HG03159 (cell line): Measurements from ENCODE around the gene ZNF618.
"Not testable (repeated sequence)": the region's sequence is repeated elsewhere in the genome, so short reads cannot be mapped to it uniquely, and the experiment has no call there.

ENCODE experiments used
- ATAC-seq: cut with Tn5 transposase; IDR thresholded peaks from one replicate; pipeline ENCODE4 v1.9.1; 2021; ENCODE audit warnings: mild to moderate bottlenecking, moderate library complexity; ENCODE audit not compliant: unreplicated experiment

Gene ZNF618

DNA sequence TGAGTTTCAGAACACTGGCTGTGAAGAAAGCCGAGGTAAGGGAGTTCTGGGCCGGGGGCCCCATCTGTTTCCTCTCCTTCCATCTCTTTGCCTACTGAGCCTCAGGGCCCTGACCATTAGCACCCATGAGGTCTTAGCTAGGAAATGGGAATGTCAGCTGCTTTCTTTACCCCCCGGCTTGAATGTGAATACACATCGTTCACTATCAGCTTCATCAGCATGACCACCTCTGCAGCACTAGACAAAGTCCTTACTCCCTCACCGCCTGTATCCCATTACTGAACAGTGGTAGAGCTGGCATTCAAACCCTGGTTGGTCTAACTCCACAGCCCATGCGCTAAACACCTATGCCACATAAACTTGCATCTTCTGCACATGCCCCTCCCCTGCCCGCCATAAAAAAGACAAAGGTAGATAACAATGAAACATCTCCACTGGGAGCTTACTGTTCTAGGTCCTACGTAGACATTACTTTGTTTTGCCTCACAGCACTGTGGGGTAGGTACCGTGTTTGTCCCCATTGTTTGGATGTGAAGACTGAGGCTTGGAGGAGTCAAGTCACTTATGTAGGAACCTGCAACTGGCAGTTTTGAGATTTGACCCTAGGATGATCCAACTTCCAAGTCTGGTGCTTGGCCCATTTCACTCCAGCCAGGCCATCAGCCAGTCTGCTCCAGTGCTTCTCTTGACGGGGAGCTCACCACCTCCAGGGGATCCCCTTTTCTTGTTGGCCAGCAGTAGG lies 108.7 kb downstream of the ZNF618 start:
- no peak for ATAC-seq

DNA sequence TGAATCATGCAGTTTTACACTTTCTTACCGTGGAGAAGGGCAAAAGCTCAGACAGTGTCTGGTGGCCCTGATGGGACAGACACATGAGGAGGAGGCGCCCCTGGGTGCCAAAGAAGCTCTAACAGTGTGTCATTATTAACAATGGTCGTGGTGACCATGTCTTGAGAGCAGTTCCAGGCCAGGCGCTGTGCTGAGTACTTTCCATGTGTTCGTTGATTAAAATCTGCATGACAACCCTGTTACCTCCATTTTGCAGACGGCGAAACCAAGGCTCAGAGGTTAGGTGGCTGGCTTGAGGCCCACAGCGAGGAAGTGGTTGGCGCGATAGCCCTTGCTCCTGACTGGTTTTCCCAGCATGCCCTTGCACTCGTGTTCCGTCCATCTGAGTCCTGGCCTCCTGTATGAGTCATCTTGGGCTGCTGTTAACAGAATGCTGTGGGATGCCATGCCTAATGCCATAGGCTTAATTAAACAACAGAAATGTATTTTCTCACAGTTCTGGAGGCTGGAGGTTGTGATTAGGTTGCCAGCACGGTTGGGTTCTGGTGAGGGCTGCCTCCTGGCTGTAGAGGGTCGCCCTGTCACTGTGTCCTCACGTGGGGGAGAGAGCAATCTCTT lies 110.0 kb downstream of the ZNF618 start:
- no peak for ATAC-seq

DNA sequence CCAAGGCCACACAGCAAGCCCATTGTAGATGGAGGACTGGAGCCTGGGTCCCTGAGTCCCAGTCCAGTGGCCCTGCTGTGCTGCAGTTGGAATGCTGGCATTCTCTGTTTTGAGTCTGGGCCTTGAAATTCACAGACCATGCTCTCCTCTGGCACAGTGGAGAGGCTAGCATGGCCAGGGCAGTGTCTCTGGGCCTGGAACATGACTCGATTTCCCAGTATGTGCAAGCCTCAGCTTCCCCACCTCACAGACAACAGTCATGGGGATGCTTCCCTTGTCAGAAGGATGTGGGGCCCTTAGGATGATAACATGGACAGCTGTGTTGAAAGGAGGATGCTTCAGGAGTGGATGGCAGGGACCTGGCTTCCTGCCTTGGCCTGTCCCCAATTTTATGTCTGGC lies 110.8 kb downstream of the ZNF618 start:
- no peak for ATAC-seq

DNA sequence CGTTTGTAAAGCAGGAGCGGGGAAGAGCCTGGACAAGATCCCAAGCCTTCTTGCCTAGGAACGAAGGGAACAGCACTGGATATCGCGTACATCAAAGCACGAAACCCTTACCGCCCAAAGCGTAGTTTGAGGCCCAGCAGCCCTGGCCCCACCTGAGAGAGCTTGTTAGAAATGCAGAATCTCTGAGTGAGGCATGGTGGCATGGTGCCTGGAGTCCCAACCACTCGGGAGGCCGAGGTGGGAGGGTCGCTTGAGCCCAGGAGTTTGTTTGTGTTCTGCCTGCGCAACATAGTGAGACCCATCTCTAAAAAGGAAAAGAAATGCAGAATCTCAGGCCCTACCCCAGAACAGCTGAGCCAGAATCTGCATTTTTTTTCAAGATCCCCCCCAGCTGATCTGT lies 111.4 kb downstream of the ZNF618 start:
- ATAC-seq: no peak

DNA sequence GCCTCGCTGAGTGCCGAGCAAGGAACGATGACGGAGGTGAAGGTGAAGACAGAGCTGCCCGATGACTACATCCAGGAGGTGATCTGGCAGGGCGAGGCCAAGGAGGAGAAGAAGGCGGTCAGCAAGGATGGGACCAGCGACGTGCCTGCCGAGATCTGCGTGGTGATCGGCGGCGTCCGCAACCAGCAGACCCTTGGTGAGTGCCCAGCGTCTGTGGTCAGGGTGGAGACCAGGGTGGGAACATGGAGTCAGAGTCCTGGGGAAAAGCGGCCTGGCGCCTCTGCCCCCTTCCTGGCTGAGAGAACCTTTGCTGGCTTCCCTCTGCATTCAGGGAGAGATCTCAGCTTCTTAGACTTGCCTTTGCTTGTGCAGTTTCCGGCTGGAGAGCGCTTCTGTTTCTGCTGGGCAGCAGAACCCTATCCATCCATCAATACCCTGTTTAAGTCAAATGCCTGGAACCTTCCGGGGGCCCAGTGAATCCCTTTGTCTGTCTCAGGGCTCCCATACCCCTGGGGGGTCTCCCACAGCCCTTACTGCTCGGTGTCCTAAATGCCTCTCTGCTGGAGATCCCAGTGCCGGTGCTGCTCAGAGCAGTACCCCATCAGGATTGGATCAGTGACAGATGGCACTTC lies 112.4 kb downstream of the ZNF618 start:
- ATAC-seq: no peak

DNA sequence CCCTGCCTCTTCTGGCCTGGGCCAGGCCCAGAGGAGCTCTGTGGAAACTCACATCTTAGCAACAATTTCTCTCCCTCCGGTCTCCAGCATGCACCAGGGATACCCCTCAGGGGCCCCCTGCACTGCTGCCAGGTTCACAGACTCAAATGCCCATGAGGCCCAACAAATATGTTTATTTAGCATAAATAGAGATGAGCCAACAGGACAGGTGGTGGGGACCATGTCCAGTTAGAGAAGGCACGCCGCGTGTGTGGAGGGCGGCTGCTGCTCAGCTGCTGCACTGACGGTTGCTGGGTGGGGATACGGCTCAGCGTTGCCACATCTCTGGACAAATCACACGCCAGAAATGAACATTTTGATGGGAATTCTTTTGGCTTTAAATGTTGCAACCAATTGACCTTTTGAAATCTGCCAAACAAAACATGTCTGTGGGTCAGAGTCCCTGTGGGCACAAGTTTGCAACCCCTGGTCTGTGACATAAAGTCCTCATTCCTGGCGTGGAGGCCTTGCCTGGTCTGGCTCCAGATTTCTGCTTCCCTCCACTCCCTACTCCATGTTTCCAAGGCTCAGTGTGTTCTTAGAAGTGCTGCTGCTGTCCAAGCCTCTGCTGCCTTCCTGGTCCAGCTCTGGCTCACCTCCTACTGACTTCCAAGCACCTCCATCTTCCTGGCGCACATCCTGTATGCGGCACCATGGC lies 113.1 kb downstream of the ZNF618 start:
- no peak for ATAC-seq

DNA sequence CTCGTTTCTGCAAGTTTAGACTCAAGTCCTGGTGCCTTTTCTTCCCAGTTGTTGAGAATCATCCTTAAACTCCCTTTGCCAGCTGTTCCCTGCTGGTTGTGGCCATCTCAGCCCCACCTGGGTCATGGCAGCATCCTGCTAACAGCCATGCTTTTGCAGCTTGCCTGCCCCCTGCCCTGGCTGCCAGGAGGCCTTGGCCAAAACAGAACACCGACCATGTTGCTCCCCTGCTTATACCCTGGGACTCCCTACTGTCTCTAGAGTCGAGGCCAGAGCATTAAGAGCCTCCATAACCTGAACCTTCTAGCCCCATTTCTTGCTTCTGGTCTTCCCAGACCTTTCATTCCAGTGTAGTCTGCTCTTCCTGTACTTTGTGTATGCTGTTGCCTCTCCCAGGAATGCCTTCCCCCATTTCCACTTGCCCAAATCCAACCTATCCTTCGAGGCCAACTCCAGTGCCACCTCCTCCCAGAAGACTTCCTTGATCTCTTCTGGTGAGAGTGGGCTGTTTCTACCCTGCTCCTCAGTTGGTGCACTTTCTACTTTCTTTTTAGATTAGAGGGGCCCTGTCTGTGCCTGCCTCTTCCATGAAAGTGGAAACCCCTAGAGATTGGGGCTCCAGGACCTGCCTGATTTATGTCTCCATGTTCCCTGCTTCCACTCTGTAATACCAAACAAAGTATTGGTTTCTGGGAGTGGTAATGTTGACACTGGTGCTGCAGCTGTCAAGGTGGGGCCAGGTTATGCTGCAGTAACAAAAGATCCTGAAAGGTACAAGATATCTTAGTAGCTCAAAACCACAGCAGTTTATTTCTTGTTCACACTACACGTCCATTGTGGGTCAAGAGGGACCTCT lies 113.8 kb downstream of the ZNF618 start:
- ATAC-seq: no peak

DNA sequence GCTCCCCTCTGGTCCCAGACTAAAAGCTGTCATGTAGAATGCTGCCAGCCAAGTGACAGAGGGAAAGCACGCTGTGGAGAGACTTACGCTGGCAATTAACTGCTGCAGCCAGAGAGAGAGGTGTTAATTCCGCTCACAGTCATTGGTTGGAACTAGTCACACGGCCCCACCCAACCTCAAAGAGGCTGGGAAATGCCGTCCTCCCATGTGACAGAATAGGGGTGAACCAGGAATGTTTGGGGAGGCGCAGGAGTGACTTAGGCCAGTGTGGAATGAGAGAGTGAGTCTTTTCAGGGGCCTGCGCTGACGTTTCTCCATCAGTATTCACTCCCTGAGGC lies 114.4 kb downstream of the ZNF618 start:
- no peak for ATAC-seq

DNA sequence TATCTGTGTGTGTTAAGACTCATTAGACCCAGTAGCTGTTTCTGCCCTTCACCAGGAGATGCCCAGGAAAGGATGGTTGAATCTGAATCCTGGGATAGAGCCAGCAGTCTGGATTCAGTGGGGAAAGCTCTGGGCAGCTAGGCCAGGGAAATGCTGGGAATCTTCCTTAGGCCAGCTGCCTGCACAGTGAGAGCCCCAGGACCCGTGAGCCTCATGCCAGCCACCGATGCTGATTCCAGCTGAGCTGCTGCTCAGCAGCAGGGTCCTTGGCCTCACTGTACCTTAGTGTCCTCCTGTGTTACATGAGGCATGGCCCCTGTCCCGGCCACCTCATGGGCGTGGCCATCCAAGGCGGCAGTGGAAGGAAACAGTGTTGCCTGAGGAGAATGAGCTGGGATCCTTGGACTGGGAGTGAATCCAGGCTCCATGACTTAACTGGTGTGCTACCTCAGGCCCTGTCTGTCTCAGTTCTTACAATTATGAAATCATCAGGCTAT lies 114.9 kb downstream of the ZNF618 start:
- ATAC-seq: no peak

DNA sequence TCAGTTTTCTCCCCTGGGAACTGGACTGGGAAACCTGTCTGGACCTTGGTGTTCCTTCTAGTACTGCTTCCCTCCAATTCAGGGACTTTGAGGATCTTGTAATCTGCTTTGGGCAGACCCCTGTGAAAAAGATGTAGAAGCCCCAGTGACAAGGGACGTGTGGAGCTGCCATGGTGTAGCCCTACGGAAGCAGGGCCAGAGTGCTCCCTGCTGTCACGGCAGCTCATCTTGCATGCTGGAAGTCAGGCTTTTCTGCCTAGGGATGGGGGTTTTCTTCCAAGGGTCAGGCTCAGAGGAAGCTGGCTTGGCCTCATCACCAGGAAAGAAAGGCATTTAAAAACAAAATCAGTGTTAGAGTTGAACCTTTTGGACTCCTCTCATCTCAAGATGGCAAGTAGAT lies 115.6 kb downstream of the ZNF618 start:
- no peak for ATAC-seq

DNA sequence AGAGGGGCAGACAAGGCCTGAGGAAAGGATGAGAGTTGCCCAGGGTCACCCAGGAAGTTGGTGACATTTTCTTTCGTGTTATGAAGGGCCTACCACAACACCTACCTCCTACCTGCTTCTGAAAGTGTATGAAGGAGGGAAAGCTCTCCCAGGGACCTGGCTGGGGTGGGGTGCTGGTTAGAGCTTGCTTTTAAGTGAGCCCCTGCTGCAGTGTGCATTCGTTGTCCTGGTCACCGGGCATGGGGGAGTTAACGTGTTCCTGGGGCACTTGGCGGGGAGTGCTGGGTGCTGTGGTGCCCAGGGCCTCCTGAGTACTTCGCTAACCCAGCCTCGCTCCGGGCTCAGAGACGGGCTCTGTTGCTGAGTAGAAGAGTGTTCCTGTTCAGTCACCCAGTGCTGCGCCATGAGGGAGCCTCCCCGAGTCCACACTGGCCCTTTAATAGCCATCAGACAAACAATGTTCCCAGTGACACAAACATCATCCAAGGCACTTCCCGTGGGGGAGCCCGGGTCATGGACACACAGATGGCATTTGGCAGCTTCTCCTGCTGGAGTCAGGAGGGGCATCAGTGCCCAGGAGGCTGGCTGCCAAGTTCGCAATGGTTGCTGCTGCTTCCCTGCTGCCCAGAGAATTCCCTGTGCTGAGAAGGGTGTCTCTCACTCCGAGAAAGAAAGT lies 116.3 kb downstream of the ZNF618 start:
- ATAC-seq: no peak

DNA sequence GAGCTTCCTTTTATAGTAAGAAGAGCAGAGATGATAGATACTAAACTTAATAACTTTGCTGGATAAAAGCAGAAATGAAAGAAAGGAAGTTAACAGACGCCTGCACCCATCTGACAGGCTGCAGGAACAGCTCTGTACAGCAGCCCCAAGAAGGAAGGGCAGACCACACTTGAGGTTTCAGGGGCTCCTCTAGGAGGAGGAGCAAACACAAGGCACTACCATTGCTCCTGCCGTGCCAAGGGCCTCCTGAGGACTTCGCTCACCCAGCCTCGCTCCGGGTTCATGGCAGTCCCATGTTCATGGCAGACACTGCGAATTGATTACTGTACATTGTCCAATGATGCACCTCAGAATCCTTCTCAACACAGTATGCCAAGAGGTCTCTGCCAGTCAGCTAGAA lies 116.9 kb downstream of the ZNF618 start:
- no peak for ATAC-seq

DNA sequence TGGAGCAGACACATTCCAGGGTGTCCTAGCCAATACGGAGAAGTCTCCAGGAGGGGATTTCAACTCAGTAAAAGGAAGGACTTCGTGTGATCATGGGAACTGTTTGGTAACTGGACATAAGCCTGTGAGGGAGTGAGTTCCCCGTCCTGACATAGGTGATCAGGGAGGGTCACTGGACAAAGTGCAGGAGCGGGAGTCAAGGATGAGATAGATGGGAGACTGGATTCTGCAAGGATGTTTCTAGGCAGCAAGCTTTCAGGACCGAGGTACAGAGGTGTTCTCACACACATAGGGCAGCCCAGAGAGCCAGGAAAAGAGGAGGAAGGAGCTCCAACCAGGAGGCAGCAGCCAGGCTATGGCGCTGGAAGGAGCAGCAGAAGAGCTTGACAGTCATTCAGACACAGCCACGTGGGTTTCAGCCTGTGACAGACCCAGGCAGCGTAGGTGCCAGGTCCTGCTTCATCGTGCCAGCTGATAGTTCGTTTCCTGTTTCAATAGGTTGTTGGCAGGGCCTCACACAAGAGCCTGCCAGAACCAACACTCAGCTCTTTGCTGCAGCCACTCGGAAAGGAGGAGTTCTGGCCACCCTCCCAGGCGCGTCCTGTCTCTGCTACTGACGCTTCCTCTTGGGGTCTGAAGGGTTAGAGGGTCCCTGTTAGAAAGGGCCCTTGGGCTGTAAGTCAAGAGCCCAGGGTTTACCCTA lies 117.9 kb downstream of the ZNF618 start:
- no peak for ATAC-seq

DNA sequence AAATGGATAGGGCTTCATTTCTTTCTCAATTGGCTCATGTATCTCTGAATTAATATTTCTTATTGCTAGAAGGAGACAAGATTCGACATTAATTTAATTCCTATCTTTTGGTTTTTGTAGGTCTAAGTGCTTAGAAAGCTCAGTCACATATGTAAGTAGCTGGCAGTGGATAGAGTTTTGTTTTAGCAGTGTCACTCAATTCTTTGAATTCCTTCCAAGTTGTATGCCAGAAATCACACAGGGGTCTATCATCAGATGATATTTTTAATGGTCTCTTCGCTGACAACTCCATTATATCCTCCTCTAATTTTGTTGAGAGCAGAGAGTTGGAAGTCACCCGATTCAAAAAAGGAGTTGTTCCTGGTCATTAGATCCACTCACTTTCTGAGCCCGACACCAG lies 119.3 kb downstream of the ZNF618 start:
- ATAC-seq: no peak

DNA sequence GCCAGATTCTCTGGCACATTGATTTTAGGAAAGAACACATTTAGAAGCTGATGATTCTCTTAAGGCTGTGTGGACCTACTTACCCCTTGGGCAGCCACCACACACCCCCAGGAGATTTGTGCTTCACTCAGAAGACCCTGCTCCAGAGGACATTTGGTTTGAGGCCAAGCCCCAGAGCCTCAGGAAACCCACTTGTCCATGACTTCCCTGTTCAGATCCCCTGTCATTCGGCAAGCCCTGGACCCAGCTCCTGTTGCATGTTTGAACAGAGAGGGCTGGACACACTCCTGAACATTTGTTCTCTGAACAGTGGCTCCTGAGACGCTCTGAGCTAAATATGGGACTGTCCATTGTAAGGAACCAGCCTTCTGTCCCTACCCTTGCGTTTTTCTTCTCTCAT lies 119.9 kb downstream of the ZNF618 start:
- ATAC-seq: no peak

DNA sequence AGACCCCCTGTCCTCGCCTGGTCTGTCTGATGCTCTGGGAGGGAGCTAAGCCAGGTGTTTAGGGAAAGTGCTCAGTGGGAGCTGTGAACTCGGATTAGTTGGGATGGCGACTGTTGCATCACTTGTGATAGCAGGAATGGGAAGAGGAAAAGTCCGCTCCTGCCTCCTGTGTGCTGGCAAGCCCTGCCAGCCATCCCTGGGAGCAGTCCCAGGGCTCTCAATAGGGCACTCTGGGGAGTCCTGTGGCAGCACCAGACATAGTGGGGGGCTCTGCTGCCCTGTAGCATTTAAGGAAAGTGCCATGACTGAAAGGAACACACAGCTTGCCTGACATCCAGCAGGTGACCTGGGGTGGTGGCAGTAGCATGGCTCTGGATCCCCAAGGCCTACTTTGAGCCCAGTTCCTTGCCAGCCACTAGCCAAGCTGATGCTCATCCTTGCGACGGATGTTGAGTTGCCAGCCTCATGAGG lies 120.5 kb downstream of the ZNF618 start:
- no peak for ATAC-seq

DNA sequence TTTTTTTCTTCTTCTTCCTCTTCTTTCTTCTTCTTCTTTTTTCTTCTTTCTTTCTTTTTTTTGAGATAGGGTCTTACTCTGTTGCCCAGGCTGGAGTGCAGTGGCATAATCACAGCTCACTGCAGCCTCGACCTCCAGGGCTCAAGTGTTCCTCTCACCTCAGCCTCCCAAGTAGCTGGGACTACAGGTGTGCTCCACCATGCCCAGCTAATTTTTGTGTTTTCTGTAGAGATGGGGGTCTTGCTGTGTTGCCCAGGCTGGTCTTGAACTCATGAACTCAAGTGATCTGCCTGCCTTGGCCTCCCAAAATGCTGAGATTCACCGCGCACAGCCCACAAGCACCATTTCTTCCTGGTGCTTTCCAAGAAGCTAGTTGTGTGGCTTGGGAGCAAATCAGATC lies 121.0 kb downstream of the ZNF618 start:
- ATAC-seq: not testable (repeated sequence)

DNA sequence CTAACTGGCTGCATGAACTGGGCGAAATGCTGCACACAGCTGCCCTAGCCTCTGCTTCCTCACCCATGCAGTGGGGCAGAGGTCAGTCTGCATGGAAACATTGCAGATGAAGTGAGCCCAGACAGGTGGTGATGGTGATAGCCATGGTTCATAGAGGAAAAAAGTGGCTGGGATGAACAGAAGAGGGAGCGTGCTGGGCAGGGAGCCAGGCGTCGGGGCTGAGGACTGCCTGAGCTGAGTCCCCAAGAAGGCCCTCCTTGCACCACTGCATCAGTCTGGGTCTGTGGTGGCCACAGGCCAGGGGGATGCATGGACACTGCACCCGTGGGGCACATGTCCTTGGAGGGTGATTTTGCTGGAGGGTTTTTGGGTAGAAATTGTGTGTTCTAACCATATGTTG lies 121.5 kb downstream of the ZNF618 start:
- no peak for ATAC-seq

DNA sequence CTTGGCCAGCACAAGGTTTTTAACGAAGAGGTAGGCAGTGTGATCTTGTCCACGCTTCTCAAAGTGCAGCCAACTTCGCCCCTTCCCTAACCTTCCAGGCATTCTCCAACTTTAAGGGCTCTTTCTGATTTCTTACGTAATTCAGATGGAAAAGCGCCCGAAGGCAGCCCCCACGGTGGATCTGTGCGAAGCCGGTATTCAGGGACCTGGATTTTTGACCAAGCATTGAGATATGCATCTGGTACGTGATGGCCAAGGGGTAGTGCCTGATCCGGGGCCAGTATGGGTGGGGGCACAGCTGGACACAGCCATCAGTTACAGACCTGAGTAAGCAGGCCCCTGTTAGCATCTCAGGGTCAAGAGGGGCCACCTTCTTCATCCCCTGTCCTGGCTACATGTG lies 122.0 kb downstream of the ZNF618 start:
- no peak for ATAC-seq
